ENCODE data around the gene DACT3. TPM values are rescaled to one million over a fixed set of nuclear protein-coding genes. Genes with fewer than 3 reads are reported as not detected.

Gene DACT3
- total RNA-seq, 1 experiment from 2014 or later: 1.9 TPM

DNA sequence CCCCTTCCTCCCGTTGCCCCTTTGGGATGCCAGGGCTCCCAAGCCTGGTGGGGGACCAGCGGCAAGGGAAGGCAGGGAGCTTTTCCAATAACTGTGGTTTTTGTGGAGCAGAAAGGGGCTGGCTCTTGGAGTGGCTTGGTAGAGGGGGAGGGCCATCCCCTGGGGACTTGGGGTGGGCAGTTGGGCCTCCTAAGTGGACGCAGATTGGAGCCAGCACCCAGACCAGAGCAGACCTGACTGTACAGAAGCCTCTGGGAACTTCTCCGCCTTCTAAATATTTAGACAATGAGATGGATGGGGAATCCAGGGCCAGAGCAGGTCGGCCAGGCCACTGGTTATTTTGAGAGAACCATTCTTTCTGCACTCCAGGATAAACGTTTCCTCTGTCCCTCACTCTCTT, 40.3 kb downstream of the DACT3 start:
- H3K27ac ChIP-seq (ENCODE audit: low read length): no peak overlapping the region
- no TSS peak for BruUV-seq (replicated peaks)
- DNase-seq (no peak), ATAC-seq (no peak)
- no peaks in the 10 kb centered on the region for H3K9me3 ChIP-seq (ENCODE audit: low read length)
- H3K4me3 ChIP-seq (ENCODE audit: low read length): no peak overlapping the region
- no peaks in the 10 kb centered on the region for H4K20me1 ChIP-seq (ENCODE audit: low read length)
- CTCF ChIA-PET: no interaction called here
- H3F3A ChIP-seq (ENCODE audit: low read length, unreplicated experiment): no peaks in the 10 kb centered on the region
- no peaks in the 10 kb centered on the region for H3K9me2 ChIP-seq (replicated peaks; ENCODE audit: low read length)
- POLR2A ChIA-PET (ENCODE audit: unreplicated experiment): no interaction called here
- H3K4me1 ChIP-seq (ENCODE audit: insufficient read depth, low read length): no peaks in the 10 kb centered on the region
- no peaks in the 10 kb centered on the region for H3K79me2 ChIP-seq (ENCODE audit: low read length)
- TF ChIP-seq EZH2 (IDR thresholded peaks at IDR 0.05; ENCODE audit: low read length, unreplicated experiment) (no peak), EZH2phosphoT487 (IDR thresholded peaks at IDR 0.05; ENCODE audit: borderline replicate concordance, low read length) (no peak)
- TF ChIP-seq, protein P1, sequence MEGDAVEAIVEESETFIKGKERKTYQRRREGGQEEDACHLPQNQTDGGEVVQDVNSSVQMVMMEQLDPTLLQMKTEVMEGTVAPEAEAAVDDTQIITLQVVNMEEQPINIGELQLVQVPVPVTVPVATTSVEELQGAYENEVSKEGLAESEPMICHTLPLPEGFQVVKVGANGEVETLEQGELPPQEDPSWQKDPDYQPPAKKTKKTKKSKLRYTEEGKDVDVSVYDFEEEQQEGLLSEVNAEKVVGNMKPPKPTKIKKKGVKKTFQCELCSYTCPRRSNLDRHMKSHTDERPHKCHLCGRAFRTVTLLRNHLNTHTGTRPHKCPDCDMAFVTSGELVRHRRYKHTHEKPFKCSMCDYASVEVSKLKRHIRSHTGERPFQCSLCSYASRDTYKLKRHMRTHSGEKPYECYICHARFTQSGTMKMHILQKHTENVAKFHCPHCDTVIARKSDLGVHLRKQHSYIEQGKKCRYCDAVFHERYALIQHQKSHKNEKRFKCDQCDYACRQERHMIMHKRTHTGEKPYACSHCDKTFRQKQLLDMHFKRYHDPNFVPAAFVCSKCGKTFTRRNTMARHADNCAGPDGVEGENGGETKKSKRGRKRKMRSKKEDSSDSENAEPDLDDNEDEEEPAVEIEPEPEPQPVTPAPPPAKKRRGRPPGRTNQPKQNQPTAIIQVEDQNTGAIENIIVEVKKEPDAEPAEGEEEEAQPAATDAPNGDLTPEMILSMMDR (conservative IDR thresholded peaks at IDR 0.05; ENCODE audit: low read depth, low read length): no peak
- no peak overlapping the region for H3K9ac ChIP-seq (ENCODE audit: low read length)
- intact Hi-C loops (cut with micrococcal nuclease): no loop called here
- H3K27me3 ChIP-seq (ENCODE audit: low read length): no peaks in the 10 kb centered on the region
- no peak overlapping the region for H2AFZ ChIP-seq (ENCODE audit: low read length)
- no peak overlapping the region for H3K4me2 ChIP-seq (ENCODE audit: low read length)
- H3K36me3 ChIP-seq (ENCODE audit: low read depth, low read length): no peaks in the 10 kb centered on the region

DNA sequence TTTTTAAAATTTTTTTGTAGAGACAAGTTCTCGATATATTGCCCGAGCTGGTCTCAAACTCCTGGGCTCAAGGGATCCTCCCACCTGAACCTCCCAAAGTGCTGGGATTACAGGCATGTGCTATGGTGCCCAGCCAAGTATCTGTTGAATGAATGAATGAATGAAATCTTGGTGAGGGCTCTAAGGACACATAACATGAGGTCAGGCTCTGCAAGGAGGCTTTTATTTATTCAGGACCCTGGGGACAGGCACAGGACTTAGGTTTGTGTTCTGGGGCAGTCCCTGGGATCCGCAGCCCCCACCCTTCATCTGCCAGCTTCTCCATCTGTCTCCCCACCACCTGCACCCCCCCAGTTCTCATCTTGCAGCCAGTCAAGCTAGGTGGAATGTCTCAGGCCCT, 40.7 kb downstream of the DACT3 start:
- no peak for TF ChIP-seq EZH2phosphoT487 (IDR thresholded peaks at IDR 0.05; ENCODE audit: borderline replicate concordance, low read length)
- no peak for TF ChIP-seq EZH2 (IDR thresholded peaks at IDR 0.05; ENCODE audit: low read length, unreplicated experiment)
- Histone ChIP-seq H3K4me1 (ENCODE audit: insufficient read depth, low read length) (no peaks in the 10 kb centered on the region), H3K79me2 (ENCODE audit: low read length) (no peaks in the 10 kb centered on the region), H3K4me3 (ENCODE audit: low read length) (no peak overlapping the region), H3K4me2 (ENCODE audit: low read length) (no peak overlapping the region), H3K9me3 (ENCODE audit: low read length) (no peaks in the 10 kb centered on the region), H4K20me1 (ENCODE audit: low read length) (no peaks in the 10 kb centered on the region), H2AFZ (ENCODE audit: low read length) (no peak overlapping the region), H3K9ac (ENCODE audit: low read length) (no peak overlapping the region), H3K27me3 (ENCODE audit: low read length) (no peaks in the 10 kb centered on the region), H3K9me2 (replicated peaks; ENCODE audit: low read length) (no peaks in the 10 kb centered on the region), H3K27ac (ENCODE audit: low read length) (no peak overlapping the region), H3K36me3 (ENCODE audit: low read depth, low read length) (no peaks in the 10 kb centered on the region), H3F3A (ENCODE audit: low read length, unreplicated experiment) (no peaks in the 10 kb centered on the region)
- CTCF ChIA-PET: no interaction called here
- BruUV-seq (replicated peaks): no TSS peak
- no peak for DNase-seq
- intact Hi-C loops (cut with micrococcal nuclease): no loop called here
- POLR2A ChIA-PET (ENCODE audit: unreplicated experiment): no interaction called here
- ATAC-seq: no peak

DNA sequence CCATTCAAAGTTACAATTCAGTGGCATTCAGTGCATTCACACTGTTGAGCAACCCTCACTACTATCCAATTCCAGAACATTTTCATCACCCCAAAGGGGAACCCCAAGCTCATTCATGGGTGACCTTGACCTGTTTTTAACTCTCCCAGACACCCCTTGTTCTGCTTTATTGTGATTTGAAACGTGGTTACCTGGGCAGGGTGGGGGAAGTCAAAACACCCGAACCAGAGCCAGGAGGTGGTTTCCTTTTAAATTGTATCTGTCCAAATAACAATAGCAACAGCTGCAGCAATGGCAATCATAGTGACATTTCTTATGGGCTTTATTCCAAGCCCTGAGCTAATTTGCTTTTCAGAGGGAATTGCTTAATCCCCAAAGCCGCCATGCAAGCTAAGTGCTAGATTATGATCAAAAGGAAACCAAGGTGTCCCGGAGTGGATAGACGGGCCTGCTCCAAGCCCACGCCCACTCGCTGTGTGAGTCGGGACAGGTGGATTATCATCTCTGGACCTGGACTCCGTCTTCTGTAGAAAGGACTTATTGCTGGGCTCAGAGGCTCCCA, 42.2 kb downstream of the DACT3 start:
- Histone ChIP-seq H3K4me3 (ENCODE audit: low read length) (no peak overlapping the region), H3K4me2 (ENCODE audit: low read length) (no peak overlapping the region), H3K27ac (ENCODE audit: low read length) (no peak overlapping the region), H2AFZ (ENCODE audit: low read length) (no peak overlapping the region), H3F3A (ENCODE audit: low read length, unreplicated experiment) (no peaks in the 10 kb centered on the region), H3K9me2 (replicated peaks; ENCODE audit: low read length) (no peaks in the 10 kb centered on the region), H3K27me3 (ENCODE audit: low read length) (no peaks in the 10 kb centered on the region), H3K9ac (ENCODE audit: low read length) (no peak overlapping the region), H3K9me3 (ENCODE audit: low read length) (no peaks in the 10 kb centered on the region), H4K20me1 (ENCODE audit: low read length) (no peaks in the 10 kb centered on the region), H3K79me2 (ENCODE audit: low read length) (no peaks in the 10 kb centered on the region), H3K36me3 (ENCODE audit: low read depth, low read length) (no peaks in the 10 kb centered on the region), H3K4me1 (ENCODE audit: insufficient read depth, low read length) (no peaks in the 10 kb centered on the region)
- POLR2A ChIA-PET (ENCODE audit: unreplicated experiment): no interaction called here
- DNase-seq: no peak
- intact Hi-C loops (cut with micrococcal nuclease): no loop called here
- no peak for ATAC-seq
- TF ChIP-seq, protein P1 (conservative IDR thresholded peaks at IDR 0.05; ENCODE audit: low read depth, low read length): no peak
- no peak for TF ChIP-seq EZH2phosphoT487 (IDR thresholded peaks at IDR 0.05; ENCODE audit: borderline replicate concordance, low read length)
- no peak for TF ChIP-seq EZH2 (IDR thresholded peaks at IDR 0.05; ENCODE audit: low read length, unreplicated experiment)
- CTCF ChIA-PET: no interaction called here
- BruUV-seq (replicated peaks): no TSS peak
